OCI-LY3 (cell line): Measurements from ENCODE around the gene AIFM1.

Source experiments
- EZH2phosphoT487 ChIP-seq: fragments of 200-600 bp; shearing (Covaris generic); IDR thresholded peaks from 2 replicates; pipeline ENCODE4 v1.6.1; 2018; ENCODE audit warnings: antibody characterized with exemption, mixed run types, low read depth
- TF ChIP-seq, protein P1 (sequence below): fragments of 200-600, 300-600 bp; sonication (generic); IDR thresholded peaks from 2 replicates; pipeline ENCODE4 v1.5.1; 2014; ENCODE audit warnings: antibody characterized with exemption, low read length, low read depth

DNA sequence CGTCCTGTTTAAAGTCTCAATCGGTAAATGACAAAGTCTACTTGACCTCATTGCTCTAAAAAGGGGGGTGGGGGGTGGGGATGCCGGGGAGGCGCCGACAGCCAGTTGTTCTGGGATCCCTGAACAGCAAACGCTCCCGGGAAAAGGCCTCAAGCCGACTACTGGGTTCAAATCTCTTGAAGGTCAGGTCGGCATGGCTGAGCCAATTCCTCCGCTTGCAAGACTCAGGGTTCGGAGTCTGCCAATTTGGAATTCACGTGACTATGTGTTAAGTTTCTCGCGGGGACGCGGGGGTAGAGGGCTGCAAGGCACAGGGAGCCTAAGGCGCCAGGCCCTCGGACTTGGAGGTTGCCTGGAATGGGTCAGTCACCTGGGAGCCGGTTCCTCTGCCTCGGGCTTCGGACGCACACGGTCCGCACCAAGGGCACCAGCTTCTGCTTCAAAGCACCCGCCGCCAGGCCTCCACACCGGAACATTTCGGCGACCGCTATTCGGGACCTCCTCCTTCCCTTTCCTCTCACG, 399 bp downstream of the AIFM1 start:
- TF ChIP-seq, protein P1, sequence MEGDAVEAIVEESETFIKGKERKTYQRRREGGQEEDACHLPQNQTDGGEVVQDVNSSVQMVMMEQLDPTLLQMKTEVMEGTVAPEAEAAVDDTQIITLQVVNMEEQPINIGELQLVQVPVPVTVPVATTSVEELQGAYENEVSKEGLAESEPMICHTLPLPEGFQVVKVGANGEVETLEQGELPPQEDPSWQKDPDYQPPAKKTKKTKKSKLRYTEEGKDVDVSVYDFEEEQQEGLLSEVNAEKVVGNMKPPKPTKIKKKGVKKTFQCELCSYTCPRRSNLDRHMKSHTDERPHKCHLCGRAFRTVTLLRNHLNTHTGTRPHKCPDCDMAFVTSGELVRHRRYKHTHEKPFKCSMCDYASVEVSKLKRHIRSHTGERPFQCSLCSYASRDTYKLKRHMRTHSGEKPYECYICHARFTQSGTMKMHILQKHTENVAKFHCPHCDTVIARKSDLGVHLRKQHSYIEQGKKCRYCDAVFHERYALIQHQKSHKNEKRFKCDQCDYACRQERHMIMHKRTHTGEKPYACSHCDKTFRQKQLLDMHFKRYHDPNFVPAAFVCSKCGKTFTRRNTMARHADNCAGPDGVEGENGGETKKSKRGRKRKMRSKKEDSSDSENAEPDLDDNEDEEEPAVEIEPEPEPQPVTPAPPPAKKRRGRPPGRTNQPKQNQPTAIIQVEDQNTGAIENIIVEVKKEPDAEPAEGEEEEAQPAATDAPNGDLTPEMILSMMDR = no peak
- no peak for TF ChIP-seq EZH2phosphoT487
